K562 (cell line): ENCODE results near the gene TBL2. TPM values are rescaled to one million over a fixed set of nuclear protein-coding genes. Genes with fewer than 3 reads are reported as not detected.

ENCODE experiments used
- ATAC-seq: fragments of 200-7000 bp; cut with Tn5 transposase; 3 replicates; pipeline ENCODE4 v1.9.1; 2020; ENCODE audit warnings: moderate library complexity
- BruUV-seq: library from RNA; stranded (reverse); fragments of 400-500 nt; replicated peaks from 2 replicates; lab custom pipeline; 2021; lab: Mats Ljungman, UMichigan
- CTCF ChIA-PET: fragments of 300-600 bp; formaldehyde crosslinking; extraction: SDS; loops from one replicate; lab custom pipeline; 2021; ENCODE audit warnings: low intra/inter-chr PET ratio; lab: Yijun Ruan, JAX
- POLR2A ChIA-PET: fragments of 300-600, 350-650 bp; sonication (Branson Sonifier 250); formaldehyde crosslinking; extraction: SDS; loops from one replicate; lab custom pipeline; 2021; ENCODE audit warnings: antibody characterized with exemption, inconsistent platforms; lab: Yijun Ruan, JAX
- DNase-seq, 4 experiments: peaks; one replicate each; pipeline versions ENCODE4 v3.0.0 to v3.0.0-alpha.2; 2011 to 2018; ENCODE audit warnings: low spot score in 3 of 4, mixed read lengths in 3 of 4; ENCODE audit errors: extremely low read depth in 1 of 4
- FAIRE-seq: peaks from 2 replicates; lab custom pipeline; 2011; peaks lifted over from hg19 to GRCh38; lab: Jason Lieb, UNC
- H2AFZ ChIP-seq: 2 replicates; pipeline ENCODE4 v1.6.0; 2011; ENCODE audit warnings: low read depth, low read length, control low read depth, inconsistent platforms
- H3K27ac ChIP-seq: fragments of 200-600 bp; 3 replicates; pipeline ENCODE4 v1.8.0; 2011; ENCODE audit warnings: low read depth, mild to moderate bottlenecking, control low read depth, inconsistent platforms, low read length, moderate library complexity, mixed read lengths; ENCODE audit errors: extremely low read depth
- H3K27me3 ChIP-seq, 2 experiments: fragments of 300-600 bp in 1 of 2; 2 replicates in 1 of 2; 3 replicates in 1 of 2; pipeline versions ENCODE4 v1.6.0 to v1.8.0; 2011; ENCODE audit warnings: inconsistent platforms in 2 of 2, low read length in 2 of 2, mild to moderate bottlenecking in 1 of 2, mixed read lengths in 1 of 2, moderate library complexity in 1 of 2; ENCODE audit not compliant: control insufficient read depth in 2 of 2, insufficient read depth in 2 of 2
- H3K36me3 ChIP-seq: fragments of 300-600 bp; 3 replicates; pipeline ENCODE4 v1.8.0; 2011; ENCODE audit warnings: mild to moderate bottlenecking, low read length, inconsistent platforms; ENCODE audit not compliant: control insufficient read depth, insufficient read depth
- H3K4me1 ChIP-seq, 2 experiments: fragments of 200-600 bp in 1 of 2; replicated peaks in 1 of 2; 2 replicates in 1 of 2; 3 replicates in 1 of 2; pipeline versions ENCODE4 v1.5.1 to v1.8.0; 2011; ENCODE audit warnings: inconsistent platforms in 2 of 2, low read length in 2 of 2, mild to moderate bottlenecking in 1 of 2, mixed read lengths in 1 of 2, moderate library complexity in 1 of 2; ENCODE audit not compliant: control insufficient read depth in 2 of 2, insufficient read depth in 2 of 2
- H3K4me2 ChIP-seq: 2 replicates; pipeline ENCODE4 v1.6.1; 2011; ENCODE audit warnings: low read length, control low read depth, inconsistent platforms, mixed read lengths; ENCODE audit not compliant: insufficient read depth
- H3K4me3 ChIP-seq: fragments of 200-600 bp; sonication (generic), shearing (Covaris generic); 2 replicates; pipeline ENCODE4 v1.5.1; 2016; ENCODE audit warnings: control low read depth, inconsistent platforms
- H3K79me2 ChIP-seq: fragments of 200-600 bp; 3 replicates; pipeline ENCODE4 v1.8.0; 2011; ENCODE audit warnings: low read length, inconsistent platforms; ENCODE audit not compliant: control insufficient read depth, insufficient read depth
- H3K9ac ChIP-seq, 2 experiments: 2 replicates each; pipeline versions ENCODE4 v1.6.0 to v1.6.1; 2011; ENCODE audit warnings: low read depth in 2 of 2, low read length in 2 of 2, control low read depth in 1 of 2, inconsistent platforms in 1 of 2, mild to moderate bottlenecking in 1 of 2, mixed read lengths in 1 of 2; ENCODE audit not compliant: insufficient read depth in 1 of 2
- H3K9me1 ChIP-seq: one replicate; pipeline ENCODE4 v1.6.0; 2011; ENCODE audit warnings: inconsistent platforms, mild to moderate bottlenecking, low read length, moderate library complexity; ENCODE audit not compliant: control insufficient read depth, insufficient read depth
- H3K9me3 ChIP-seq: replicated peaks from 2 replicates; pipeline ENCODE4 v1.5.1; 2011; ENCODE audit warnings: low read depth, low read length, inconsistent platforms; ENCODE audit not compliant: control insufficient read depth, insufficient read depth
- H4K20me1 ChIP-seq: replicated peaks from 2 replicates; pipeline ENCODE4 v1.6.1; 2011; ENCODE audit warnings: low read length, inconsistent platforms, mixed read lengths; ENCODE audit not compliant: control insufficient read depth, insufficient read depth
- BRF2 ChIP-seq: IDR thresholded peaks from 3 replicates; pipeline ENCODE4 v1.6.1; 2011; ENCODE audit warnings: borderline replicate concordance, mild to moderate bottlenecking; ENCODE audit not compliant: insufficient read length, insufficient read depth
- CAMTA2 ChIP-seq: fragments of 250-450 bp; sonication (Bioruptor Pico); conservative IDR thresholded peaks from 2 replicates; pipeline ENCODE4 v1.5.1; 2022
- GABPB2 ChIP-seq: fragments of 250-450 bp; sonication (Bioruptor Pico); conservative IDR thresholded peaks from 2 replicates; pipeline ENCODE4 v1.5.1; 2021; ENCODE audit warnings: mild to moderate bottlenecking
- HMG20A ChIP-seq: fragments of 450-650 bp; formaldehyde crosslinking; conservative IDR thresholded peaks from 2 replicates; pipeline ENCODE4 v1.4.0; 2020; ENCODE audit warnings: mild to moderate bottlenecking, mixed read lengths
- PRPF4 ChIP-seq: fragments of 200-400 bp; formaldehyde crosslinking; IDR thresholded peaks from one replicate; pipeline ENCODE4 v1.6.1; 2017; ENCODE audit warnings: low read length, low read depth, mild to moderate bottlenecking; ENCODE audit not compliant: insufficient read depth, poor library complexity, severe bottlenecking
- STAT5A ChIP-seq: IDR thresholded peaks from 2 replicates; pipeline ENCODE4 v1.6.1; 2012; ENCODE audit warnings: low read length, inconsistent platforms, borderline replicate concordance
- TSHZ1 ChIP-seq: fragments of 250-450 bp; sonication (Bioruptor Pico); IDR thresholded peaks from 2 replicates; pipeline ENCODE4 v1.4.0; 2020; ENCODE audit warnings: mild to moderate bottlenecking, moderate library complexity
- ZBTB1 ChIP-seq: sonication (generic); formaldehyde crosslinking; IDR thresholded peaks from 2 replicates; pipeline ENCODE4 v1.8.1; 2023; ENCODE audit warnings: missing genetic modification reagents, low read depth, mild to moderate bottlenecking, borderline replicate concordance
- WGBS: fragments of 100-300 bp; shearing (Covaris generic); methylation state at CpG from one replicate; pipeline ENCODE4 v1.1.6; 2016; ENCODE audit warnings: low coverage, mixed read lengths; ENCODE audit not compliant: insufficient coverage; ENCODE audit errors: missing lambda C conversion rate; 5-methylcytosine and 5-hydroxymethylcytosine counted together
- in situ Hi-C: fragments of 300-500 bp; cut with MboI; formaldehyde crosslinking; loops from 4 replicates; pipeline ENCODE4 v1.15.0; 2018; ENCODE audit warnings: inconsistent platforms, mixed read lengths
- intact Hi-C: fragments of 100-400 bp; cut with micrococcal nuclease; formaldehyde crosslinking; loops from 2 replicates; pipeline ENCODE4 v1.14.2; 2022
- polyA plus RNA-seq, 8 experiments: library from polyadenylated mRNA; depleted of rRNA in 4 of 8; stranded (reverse) in 5 of 8; unstranded in 3 of 8; fragments of >200 nt; fragmentation: Nextera tagmentation in 2 of 8; fragmentation: Illumina TruSeq in 1 of 8; extraction: Ambion mirVana in 2 of 8; extraction: Trizol in 1 of 8; gene quantifications; 2 replicates each; pipeline versions ENCODE4 v1.2.1 to v1.2.3, GENCODE V29; 2011 to 2014; ENCODE audit warnings: inconsistent platforms in 1 of 8, missing spikeins in 1 of 8
- total RNA-seq, 7 experiments: library from RNA; depleted of rRNA in 6 of 7; stranded (reverse); fragments of >200 nt in 6 of 7; fragmentation: Illumina TruSeq in 2 of 7; extraction: Trizol in 2 of 7; gene quantifications; 2 replicates each; pipeline versions ENCODE4 v1.2.1 to v1.2.3, GENCODE V29; 2011 to 2021; ENCODE audit warnings: low replicate concordance in 1 of 7

Gene TBL2
- total and polyA plus RNA-seq, 9 of the 15 experiments (the other 6 are each of a cell fraction or from before 2014, with no cell fraction given), result 2.5 to 123 (median 49.2) TPM

GRCh38 chr7:73539709-73540108 lies 38.7 kb downstream of the TBL2 start:
- POLR2A ChIA-PET, result interaction anchor here (0.7 to 3.6 kb wide), 6 partner anchors 9 to 225 kb away, joined by 3 to 19 read pairs (median 4); partner anchors contain the start of gene BCL7B
- intact Hi-C loops, result no loop called here
- Histone ChIP-seq H3K4me1 (no peaks in the 10 kb centered on the region), H3K9me3 (no peaks in the 10 kb centered on the region), H3K27ac (no peak overlapping the region), H3K9me1 (no peaks in the 10 kb centered on the region), H4K20me1 (peaks cover 3% of the 10 kb centered on the region; the same call in 1 of the 2 replicates), H3K36me3 (peaks cover 85% of the 10 kb centered on the region; the same call in 2 of the 3 replicates), H3K4me3 (no peak overlapping the region), H2AFZ (no peak overlapping the region), H3K79me2 (peaks cover 11% of the 10 kb centered on the region), H3K4me2 (no peak overlapping the region)
- no TSS peak for BruUV-seq
- CTCF ChIA-PET, result no interaction called here
- in situ Hi-C loops, result no loop called here
- no peak for FAIRE-seq
- 89% methylated on average over 13 of the region's 13 CpGs for WGBS
- TF ChIP-seq BRF2 (no peak), HMG20A (CRISPR knock-in tag) (no peak), TSHZ1 (CRISPR knock-in tag) (no peak), ZBTB1 (no peak), STAT5A (no peak), PRPF4 (no peak), GABPB2 (CRISPR knock-in tag) (no peak), CAMTA2 (CRISPR knock-in tag) (no peak)
- TF ChIP-seq, all 486 proteins: peak for 0
- no peaks in the 10 kb centered on the region for H3K27me3 ChIP-seq
- peak in 2 of 4 experiments; percentile 12 to 13 for DNase-seq
- ATAC-seq, result no peak
- H3K9ac ChIP-seq, result peak overlapping the region in 1 of 2 experiments; percentile 49; a peak in 1 of 4 replicates
